ENCODE results near the gene LMO4.
A peak's percentile ranks its signal among the peaks of the same experiment; 100 is the strongest.

The LMO4 gene, protein sequence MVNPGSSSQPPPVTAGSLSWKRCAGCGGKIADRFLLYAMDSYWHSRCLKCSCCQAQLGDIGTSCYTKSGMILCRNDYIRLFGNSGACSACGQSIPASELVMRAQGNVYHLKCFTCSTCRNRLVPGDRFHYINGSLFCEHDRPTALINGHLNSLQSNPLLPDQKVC

DNA sequence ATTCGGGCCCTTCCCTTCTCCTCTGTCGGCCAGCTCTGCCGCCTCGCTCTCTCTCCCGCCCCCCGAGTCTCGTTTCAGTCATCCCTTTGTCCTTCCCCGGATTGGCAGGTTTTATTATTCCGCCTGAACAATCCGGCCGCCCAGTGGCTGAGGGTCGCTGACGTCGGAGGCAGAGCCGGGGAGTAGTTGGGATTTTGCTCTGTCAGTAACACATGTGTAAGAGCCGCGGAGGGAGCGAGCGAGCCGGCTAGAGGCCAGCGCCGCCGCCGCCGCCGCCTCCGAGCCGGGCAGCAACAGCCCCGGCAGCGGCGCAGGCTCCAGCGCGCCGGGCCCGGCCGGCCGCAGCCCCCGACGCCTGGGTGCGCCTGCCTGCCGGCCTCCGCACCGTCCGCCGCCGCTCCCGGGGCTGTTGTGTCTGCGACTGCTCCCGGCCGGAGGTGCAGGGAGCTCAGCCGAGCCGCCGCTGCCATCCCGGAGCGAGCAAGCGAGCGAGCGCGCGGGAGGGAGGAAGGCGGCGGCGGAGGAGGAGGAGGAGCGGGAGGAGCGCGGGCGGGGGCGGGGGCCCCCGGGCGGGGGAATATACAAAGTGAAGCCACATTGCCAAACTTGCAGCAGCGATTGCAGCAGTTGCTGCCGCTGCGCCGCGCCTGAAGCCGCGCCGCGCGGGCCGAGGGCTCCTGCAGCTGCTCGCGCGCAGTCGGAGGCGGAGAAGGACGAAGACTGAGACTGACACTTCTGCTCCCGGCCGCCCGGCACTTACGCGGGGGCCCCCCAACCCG lies at the start of gene LMO4:
Gene LMO4, plus strand, starts transcription at position 609 of the 779 bp plus-strand sequence. CDS start 3,136 bp downstream, outside the sequence.
- DNase-seq (ENCODE audit: low read depth in 2 of 3, low spot score in 1 of 3), result peak; percentile 71 to 81 (median 79)

DNA sequence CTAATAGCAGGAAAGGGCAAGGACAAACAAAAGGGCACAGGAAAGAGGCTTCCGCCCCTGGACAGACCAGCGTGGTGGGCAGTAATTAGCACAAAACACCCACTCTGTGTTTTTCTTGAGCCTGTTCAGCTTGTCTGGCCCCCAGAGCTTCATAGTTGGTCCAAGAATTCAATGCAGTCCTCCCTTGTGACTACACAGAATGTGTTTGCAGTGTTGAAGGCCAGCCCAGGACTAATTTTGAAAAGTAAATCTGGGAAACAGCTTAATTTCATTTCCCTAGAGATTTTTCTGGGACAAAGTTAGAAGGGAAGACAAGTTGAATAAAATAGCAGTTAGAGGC lies 49.2 kb upstream of the LMO4 start:
- no peak for DNase-seq (ENCODE audit: low read depth in 2 of 3, low spot score in 1 of 3)

DNA sequence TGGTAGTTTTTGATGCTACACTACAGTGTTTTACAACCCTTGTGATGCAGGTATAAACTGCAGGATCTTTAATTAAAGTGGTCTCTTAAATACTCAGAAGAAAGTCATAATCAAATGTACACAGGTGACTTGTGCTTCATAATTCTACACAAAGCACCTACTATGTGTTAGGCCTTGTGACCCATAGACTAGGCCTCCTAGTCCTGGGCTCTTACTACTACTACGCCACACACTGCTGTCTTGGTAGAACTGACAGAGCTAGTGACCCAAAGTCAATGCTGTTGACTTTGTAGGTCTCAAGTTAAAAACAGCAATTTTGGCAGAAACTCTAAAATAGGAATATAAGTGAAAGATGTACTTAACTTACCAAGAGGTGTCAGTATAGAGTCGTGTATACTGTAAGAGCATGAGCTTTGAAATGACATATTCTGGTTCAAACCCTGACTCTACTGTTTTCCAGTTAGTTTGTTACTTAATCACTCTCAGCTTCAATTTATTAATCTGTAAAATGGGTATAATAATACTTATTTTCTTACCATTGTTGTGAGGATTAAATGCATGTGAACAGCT lies 48.6 kb upstream of the LMO4 start:
- DNase-seq (ENCODE audit: low read depth in 2 of 3, low spot score in 1 of 3), result no peak

DNA sequence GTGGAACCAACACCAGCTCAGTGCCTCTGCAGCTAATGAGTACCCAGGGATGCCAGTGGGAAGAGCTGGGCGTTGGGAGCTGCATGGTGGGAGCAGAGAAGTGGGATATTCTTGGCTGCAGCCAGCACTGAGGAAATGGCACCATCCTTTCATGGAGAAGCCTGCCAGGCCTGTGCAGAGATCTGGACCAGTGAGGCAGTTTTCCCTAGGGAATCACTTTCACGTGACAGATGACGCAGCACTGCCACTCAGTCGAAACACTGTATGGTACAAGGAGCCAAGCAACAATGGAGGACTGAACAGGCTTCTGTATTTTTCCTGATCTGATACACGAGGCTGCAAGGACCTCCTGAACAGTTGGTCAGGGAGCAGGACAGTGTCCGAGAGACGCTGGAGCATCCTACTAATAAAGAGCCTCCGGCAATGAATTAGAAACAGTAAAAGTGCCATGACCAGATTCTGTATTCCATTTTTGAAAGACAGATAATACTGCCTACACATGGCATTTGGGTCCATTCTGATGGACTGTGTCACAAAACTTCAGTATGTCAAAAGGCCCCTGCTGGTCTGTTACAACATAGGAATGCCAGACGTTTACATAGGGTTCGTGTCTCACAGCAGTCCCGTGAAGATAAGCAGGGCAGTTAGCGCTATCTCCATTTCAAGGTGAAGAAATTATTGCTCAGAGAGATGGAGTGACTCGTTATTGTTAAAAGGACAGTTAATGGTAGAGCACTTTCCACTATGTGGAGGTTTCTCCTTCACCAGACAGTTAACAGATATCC lies 44.0 kb upstream of the LMO4 start:
- no peak for DNase-seq (ENCODE audit: low read depth in 2 of 3, low spot score in 1 of 3)

DNA sequence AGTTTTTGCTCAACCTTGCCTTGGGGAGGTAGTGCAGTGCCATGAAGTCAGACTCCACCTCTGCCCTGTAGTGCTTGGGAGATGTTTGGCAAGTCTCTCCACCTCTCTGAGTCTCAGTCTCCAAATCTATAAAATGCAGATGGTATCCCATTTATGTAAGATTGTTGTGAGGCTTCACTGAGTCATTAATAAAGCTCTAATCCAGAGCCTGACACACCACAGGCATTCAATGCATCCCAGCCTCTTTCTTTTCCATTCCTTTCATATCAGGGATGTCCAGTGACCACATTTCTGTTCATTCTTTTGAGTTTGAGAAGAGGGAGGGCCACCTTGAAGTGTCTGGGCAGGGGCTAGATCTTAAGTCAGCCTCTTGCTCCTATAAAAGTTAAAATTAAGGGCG lies 37.6 kb upstream of the LMO4 start:
- DNase-seq (ENCODE audit: low read depth in 2 of 3, low spot score in 1 of 3), result no peak

DNA sequence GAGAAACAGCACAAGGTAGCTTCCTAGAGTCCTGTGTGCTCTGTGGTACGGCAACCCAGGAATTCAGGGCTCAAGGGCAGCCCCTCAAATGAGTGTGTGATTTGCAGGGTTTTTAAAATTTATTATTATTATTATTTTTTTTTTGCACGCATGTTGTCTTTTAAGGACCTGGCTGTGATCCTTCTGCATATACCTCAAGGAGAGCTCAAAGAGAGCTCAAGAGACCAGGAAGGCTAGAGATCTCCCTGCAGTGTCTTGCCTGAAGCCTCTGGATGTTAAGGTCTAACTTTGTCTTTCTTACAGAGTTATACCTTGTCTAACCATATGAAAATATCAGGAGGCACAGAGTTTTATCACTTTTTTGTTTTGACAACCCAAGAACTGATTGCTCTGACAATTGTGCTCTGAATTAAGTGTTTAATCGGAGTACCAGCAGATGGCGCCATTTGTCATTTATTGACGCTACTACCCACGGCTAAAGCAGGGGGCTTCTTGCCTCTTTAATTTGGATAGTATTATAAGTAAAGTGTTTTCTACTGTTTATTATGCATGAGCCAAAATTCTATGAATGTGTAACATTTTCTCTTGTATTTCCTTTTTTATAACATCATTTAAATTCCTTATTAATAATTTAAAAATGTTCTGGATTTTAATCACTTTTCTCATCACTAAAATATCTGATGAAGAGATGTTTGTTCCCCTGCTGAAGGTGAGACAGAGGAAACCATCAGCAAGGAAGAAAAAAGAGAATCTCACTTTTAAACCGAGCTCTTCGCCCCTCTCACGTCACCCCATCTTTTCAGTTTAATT lies 35.8 kb upstream of the LMO4 start:
- peak; percentile 8 to 62 (median 30) for DNase-seq (ENCODE audit: low read depth in 2 of 3, low spot score in 1 of 3)

DNA sequence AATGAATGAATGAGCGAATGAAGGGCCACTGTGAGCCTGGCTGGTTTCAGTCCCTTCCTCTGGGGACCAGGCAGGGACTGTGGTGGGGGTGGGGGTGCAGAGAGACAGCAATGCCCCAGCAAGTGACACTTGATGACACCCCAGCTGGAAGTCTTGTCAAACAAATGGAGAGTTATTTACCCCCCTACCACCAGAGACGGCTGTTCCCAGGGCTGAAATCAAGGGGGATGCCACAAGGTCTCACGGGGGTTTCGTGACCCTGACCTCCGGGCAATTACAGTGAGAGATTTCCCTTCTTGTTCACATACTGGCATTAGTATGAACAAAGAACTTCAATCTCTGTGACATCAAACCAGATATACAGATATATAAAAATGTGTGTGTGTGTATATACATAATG lies 34.0 kb upstream of the LMO4 start:
- DNase-seq (ENCODE audit: low read depth in 2 of 3, low spot score in 1 of 3), result no peak

DNA sequence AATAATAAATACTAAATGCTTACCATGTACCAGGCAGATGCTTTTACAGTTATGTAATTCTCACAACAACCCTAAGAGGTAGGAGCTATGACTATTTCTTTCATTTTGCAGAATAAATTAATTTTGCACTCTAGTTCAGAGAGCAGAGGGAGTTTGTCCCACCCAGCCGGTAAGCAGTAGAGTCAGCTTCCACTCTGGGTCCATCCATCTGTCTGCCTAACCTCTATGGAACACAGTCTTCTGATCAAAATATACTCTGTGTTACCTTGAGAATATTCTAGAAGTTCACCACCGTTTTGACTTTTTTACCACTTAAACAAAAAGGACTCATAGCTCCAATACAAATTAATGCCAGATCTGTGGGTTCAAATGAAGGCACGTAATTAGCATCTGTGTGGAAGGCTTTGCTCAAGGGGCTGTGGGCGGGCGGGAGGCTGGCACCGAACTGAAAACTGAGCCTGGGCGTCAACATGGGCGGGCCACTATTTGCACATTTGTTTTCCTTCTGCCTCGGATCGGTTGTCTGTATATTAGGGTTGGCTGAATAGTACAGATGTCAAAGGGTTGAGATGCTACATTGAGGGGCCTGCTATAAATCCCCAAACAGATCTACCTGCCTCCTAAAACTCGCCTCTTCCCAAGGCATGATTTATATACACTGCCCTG lies 33.1 kb upstream of the LMO4 start:
- DNase-seq (ENCODE audit: low read depth in 2 of 3, low spot score in 1 of 3), result no peak

DNA sequence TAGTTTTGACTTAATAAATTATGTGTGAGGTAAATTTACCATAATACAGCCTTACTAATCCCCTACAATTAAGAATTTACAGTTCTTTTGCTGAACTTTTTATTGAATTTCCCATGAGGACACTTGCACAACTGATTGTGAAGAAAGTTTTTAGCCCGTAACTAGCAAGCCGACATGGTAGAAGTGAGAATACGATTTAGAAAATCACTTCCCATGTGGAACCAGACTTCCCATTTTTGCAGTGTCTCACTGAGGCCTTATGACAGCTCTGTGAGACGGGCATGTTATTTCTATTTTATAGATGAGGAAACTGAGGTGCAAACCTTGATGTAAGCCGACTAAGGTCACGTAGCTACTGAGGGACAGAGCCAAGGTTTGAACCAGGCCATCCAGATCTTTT lies 32.5 kb upstream of the LMO4 start:
- DNase-seq (ENCODE audit: low read depth in 2 of 3, low spot score in 1 of 3), result no peak

DNA sequence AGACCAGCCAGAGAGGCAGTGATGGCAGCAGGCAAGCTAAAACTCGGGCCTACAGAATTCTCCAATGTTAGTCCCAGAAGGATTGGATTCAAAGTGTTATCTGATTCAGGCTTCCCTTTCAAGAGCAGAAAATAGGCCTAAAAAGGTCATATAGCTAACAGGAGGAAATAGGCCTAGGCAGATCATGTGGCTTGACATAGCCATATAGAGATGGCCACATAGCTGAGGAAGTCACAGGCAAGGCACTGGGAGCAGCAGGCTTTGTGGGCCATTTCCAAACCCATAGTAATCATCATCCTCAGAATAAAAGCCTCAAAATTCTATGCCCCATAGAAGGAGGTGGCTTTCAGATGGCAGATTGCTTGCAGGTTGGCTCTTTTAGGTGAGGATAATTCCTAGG lies 29.0 kb upstream of the LMO4 start:
- no peak for DNase-seq (ENCODE audit: low read depth in 2 of 3, low spot score in 1 of 3)

DNA sequence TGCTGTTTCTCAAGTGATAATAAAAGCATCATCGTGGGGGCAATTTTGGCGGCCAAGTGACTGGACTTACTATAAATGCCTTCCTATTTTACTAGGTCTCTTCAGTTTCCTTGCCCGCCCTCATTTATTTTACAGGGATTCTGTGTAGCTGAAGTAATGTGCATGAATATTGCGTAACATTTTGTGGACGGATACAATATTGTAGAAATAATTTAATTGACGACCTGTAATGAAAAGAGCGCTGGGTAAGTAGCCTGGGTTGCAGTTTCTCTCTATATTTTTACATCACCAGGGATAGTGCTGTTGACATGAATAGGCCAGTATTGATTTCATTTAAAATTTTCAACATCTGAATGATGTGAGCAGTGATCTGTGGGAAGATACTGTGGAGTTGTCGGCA lies 28.1 kb upstream of the LMO4 start:
- DNase-seq (ENCODE audit: low read depth in 2 of 3, low spot score in 1 of 3), result no peak

DNA sequence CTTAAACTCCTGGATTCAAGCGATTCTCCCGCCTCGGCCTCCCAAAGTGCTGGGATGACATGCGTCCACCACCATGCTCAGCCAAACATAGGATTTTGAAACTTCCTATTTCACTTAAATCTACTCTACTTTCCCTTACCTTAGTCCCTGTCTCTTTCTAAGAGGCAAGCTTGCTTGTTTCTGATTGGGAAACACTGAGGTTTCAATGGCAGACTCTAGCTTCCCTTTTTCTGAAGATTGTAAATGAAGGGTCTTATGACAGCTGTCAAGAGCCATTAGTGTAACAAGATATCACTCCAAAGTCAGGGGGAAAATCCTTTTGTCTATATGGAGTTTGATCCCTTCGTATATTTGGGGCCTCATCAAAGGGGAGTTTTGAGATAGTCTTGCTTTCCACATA lies 23.5 kb upstream of the LMO4 start:
- DNase-seq (ENCODE audit: low read depth in 2 of 3, low spot score in 1 of 3), result no peak

DNA sequence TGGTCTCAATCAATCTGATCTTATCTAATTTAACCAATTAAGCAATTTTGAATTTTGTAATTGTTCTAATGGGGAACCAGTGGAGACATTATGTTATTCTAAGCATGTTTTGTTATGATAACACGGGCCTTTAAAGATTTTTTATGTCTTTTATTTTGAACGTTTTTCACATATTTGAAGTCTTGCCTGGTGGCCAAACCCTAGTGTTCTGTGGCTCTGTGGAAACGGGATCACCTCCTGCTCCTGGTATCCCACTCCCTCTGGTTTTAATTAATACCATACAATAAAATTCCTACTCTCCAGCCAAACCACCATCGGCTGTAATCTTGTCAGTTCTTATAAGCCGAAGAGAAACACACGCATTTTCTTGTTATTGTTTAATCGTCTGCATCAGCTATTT lies 22.9 kb upstream of the LMO4 start:
- no peak for DNase-seq (ENCODE audit: low read depth in 2 of 3, low spot score in 1 of 3)

DNA sequence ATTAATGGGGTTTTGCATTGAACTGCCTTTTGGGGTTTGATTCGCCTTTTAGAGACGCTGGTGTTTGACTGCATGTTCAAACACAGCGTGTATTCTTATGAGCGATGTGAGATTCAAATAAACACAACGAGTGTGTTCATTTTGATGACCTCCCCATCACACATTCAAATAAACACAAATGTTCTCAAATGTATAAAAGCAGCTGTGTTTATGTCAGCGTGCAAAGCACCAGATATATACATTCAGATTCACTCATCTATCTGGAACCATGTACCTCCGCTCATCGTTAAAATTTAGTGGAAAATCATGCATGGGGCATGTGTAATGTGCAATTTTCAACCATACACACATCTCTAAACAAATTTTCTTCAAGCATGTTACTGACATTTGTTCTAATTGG lies 21.4 kb upstream of the LMO4 start:
- DNase-seq (ENCODE audit: low read depth in 2 of 3, low spot score in 1 of 3), result no peak

DNA sequence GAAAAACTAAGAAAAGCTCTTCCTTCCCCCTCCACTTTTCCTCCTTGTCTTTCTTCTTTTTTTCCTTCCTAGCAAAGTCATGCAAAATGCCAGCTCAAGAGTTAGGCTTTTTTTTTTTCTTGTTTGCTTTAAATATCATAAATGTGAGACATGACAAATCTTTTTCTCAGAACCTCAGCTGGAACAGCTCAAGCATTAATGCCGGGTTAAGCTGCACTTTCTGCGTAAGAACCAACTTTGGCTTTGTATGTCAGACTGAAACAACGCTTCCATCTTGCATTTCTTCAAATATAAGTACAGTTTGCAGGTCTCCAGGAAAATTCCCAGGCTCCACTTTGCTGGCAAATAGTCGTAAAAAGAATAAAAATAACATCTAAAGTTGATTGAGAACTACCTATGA lies 20.7 kb upstream of the LMO4 start:
- DNase-seq (ENCODE audit: low read depth in 2 of 3, low spot score in 1 of 3), result no peak

DNA sequence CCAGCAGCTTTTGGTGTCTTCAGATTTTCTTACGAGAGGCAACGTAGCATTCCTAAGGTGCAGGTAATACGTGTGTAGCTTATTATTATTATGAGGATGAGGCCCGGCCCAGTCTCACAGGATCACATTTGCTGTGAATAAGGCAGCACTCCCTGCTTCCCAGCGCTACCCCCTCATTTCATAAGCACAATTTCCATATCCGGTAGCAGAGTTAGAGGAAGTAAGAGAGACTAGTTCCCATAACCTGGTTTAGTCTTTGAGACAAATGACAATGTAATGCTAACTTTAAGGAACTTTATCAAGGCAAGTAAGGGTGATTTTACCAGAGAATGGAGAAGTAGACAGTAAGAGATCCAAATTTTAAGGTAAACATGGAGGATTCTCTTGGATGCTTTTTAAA lies 14.6 kb upstream of the LMO4 start:
- DNase-seq (ENCODE audit: low read depth in 2 of 3, low spot score in 1 of 3), result no peak

DNA sequence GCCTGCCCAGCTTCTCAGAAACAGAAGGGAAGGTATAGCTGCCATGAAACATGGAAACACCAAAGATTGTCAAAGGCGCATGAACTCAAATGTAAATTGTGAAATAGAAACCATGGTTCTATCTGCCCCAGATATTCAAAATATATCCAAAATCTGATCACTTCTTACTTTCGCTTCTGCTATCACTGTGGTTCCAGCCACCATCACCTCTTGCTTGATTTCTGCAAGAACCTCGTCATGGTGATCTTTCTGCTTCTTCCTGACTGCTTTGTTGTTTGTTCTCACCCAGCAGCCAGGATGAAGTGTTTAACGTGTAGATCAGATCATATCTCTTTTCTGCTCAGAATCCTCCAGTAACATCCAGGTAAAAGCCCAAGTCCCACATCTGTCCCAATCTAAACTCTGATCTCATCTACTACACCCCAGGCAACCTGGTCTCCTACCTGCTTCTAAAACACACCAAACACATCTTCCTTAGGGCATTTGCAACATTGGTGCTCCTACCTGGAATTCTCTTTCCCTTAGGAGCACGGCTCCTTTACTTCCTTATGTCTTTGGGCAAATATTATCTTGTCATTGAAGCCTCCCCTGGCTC lies 10.5 kb upstream of the LMO4 start:
- no peak for DNase-seq (ENCODE audit: low read depth in 2 of 3, low spot score in 1 of 3)

DNA sequence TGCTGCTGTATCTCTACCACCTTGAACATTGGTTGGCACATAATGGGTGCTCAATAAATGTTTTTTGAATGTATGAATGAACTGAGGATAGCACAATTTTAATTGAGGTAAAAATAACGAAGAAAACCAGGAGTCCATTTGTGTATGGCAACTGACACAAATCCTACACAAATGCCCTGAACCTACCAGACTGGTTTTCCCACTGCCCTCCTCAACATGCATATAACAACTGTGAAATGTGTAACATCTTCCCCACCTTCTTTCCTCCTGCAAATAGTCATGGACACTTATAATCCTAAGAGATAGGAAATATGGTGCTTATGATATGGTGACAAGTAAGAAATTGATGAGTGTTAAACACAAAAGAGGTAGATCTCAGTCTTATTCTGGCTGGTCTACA lies 9.9 kb upstream of the LMO4 start:
- no peak for DNase-seq (ENCODE audit: low read depth in 2 of 3, low spot score in 1 of 3)

DNA sequence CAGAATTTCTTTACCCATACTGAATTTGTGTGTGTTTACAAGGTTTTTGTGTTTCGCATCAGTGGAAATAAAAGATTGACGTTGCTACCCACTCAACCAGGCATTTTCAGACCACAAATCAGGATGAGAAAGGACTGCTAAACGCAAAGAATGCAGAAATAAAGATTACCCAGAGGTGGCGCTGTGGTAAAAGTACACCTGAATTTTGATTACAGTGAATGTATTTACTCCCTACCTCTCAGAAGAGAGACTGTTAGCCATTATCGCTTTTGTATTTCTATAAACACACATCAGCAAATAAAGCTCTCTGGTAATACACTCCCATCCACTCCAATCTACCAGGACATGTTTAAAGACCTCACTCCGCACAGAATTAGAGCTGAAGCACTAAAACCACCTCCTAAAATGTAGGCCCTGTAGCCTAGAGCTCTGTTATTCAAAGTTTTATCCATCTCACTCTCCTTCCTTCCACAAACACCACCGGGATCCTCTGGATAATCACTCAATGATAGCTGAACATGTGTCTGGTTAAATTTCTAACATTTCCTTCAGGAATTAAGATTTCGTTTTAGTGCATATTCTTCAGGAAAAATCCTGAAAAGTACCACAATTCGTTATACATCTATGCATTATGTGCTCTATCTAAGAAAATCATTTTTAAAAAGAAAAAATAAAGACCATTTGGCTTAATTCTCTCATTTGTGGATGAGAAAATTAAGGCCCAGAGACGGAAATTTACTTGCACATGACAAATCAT lies 2.5 kb upstream of the LMO4 start:
- peak in 1 of 3 donors; percentile 62 for DNase-seq (ENCODE audit: low read depth in 2 of 3, low spot score in 1 of 3)
